H1 (cell line): ENCODE measurements around the gene KSR2. TPM values are rescaled to one million over a fixed set of nuclear protein-coding genes. Genes with fewer than 3 reads are reported as not detected.

Experiments
- CBX5 ChIP-seq: fragments of 300-800, 300-1000 bp; sonication (generic); IDR thresholded peaks from 2 replicates; pipeline ENCODE4 v1.7.1; 2016; ENCODE audit warnings: antibody characterized with exemption, low read length, low read depth
- E2F6 ChIP-seq: IDR thresholded peaks from 2 replicates; pipeline ENCODE4 v1.6.1; 2012; ENCODE audit warnings: inconsistent platforms
- KDM1A ChIP-seq: fragments of 200-600, 300-600 bp; sonication (generic); IDR thresholded peaks from 2 replicates; pipeline ENCODE4 v1.7.1; 2016; ENCODE audit warnings: mild to moderate bottlenecking, low read length, borderline replicate concordance
- TAF7 ChIP-seq: optimal IDR thresholded peaks from 2 replicates; pipeline ENCODE3; 2011; ENCODE audit warnings: low read depth, mild to moderate bottlenecking, inconsistent platforms, low read length, moderate library complexity, borderline replicate concordance
- polyA plus RNA-seq, 7 experiments: library from polyadenylated mRNA; depleted of rRNA in 3 of 7; stranded (reverse) in 5 of 7; unstranded in 2 of 7; fragments of >200 nt in 5 of 7; fragments of 200-250 nt in 2 of 7; gene quantifications; 1 replicate in 5 of 7; 2 replicates in 1 of 7; 4 replicates in 1 of 7; pipeline versions ENCODE4 v1.2.1 to v1.2.3, GENCODE V29; 2011 to 2013; ENCODE audit warnings: missing spikeins in 2 of 7, mixed read lengths in 2 of 7
- total RNA-seq: library from RNA; stranded (reverse); fragmentation: NEBNext Ultra II Directional; extraction: Animal tissue kit (Norgen Biotek cat#: 25700); gene quantifications from 2 replicates; pipeline ENCODE4 v1.2.1, GENCODE V29; 2021

The KSR2 gene
- total and polyA plus RNA-seq, 2 of the 8 experiments (the other 6 are each of a cell fraction or from before 2014, with no cell fraction given), result 0.74 to 2.2 TPM

- TF ChIP-seq TAF7 (no peak), KDM1A (no peak), E2F6 (no peak), CBX5 (no peak)
Measured at GRCh38 chr12:117897372-117898161, 71.2 kb downstream of the KSR2 start (continued).
